ENCODE measurements around the gene IRF7. TPM values are rescaled to one million over a fixed set of nuclear protein-coding genes. Genes with fewer than 3 reads are reported as not detected.

IRF7 gene
- total and polyA plus RNA-seq, 2 of the 4 experiments (the other 2 are of a cell fraction) = 1.6 to 4.5 TPM

DNA sequence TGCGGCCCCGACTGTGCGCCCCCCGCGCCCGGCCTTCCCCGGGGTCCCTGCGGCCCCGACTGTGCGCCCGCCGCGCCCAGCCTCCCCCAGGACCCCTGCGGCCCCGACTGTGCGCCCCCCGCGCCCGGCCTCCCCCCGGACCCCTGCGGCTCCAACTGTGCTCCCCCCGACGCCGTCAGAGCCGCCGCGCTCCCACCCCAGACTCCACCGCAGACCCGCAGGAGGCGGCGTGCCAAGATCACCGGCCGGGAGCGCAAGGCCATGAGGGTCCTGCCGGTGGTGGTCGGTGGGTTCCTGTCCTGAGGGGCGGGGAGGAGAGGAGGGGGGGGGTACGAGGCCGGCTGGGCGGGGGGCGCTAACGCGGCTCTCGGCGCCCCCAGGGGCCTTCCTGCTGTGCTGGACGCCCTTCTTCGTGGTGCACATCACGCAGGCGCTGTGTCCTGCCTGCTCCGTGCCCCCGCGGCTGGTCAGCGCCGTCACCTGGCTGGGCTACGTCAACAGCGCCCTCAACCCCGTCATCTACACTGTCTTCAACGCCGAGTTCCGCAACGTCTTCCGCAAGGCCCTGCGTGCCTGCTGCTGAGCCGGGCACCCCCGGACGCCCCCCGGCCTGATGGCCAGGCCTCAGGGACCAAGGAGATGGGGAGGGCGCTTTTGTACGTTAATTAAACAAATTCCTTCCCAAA, 24.4 kb upstream of the IRF7 start:
- Histone ChIP-seq H2BK20ac (ENCODE audit: low read depth, low read length) (no peak overlapping the region), H3K9ac (ENCODE audit: low read depth, low read length) (no peak overlapping the region), H3K18ac (ENCODE audit: low read depth, low read length) (no peak overlapping the region), H3K4ac (ENCODE audit: low read depth, low read length) (no peak overlapping the region), H3K27ac (ENCODE audit: insufficient read depth, low read length) (no peak overlapping the region), H3K4me2 (ENCODE audit: low read depth, low read length) (no peak overlapping the region), H4K8ac (ENCODE audit: low read depth in 2 of 2, low read length in 2 of 2) (no peak overlapping the region), H2BK15ac (ENCODE audit: low read depth, low read length) (no peak overlapping the region), H2AK9ac (replicated peaks; ENCODE audit: low read depth, low read length, poor library complexity) (no peak overlapping the region), H3K79me1 (ENCODE audit: low read depth in 1 of 2, low read length in 2 of 2) (no peaks in the 10 kb centered on the region), H4K91ac (ENCODE audit: insufficient read depth, low read depth, low read length) (no peak overlapping the region), H3K9me1 (ENCODE audit: insufficient read depth, low read length) (no peaks in the 10 kb centered on the region), H3K4me1 (ENCODE audit: control insufficient read depth, insufficient read depth, low read length) (peaks cover 10% of the 10 kb centered on the region; the same call in 1 of the 2 replicates), H2AFZ (replicated peaks; ENCODE audit: low read length, poor library complexity) (no peak overlapping the region), H2BK120ac (ENCODE audit: low read depth, low read length) (no peak overlapping the region), H3K4me3 (ENCODE audit: insufficient read depth, low read depth, low read length) (no peak overlapping the region), H2BK5ac (ENCODE audit: low read depth, low read length, poor library complexity, severe bottlenecking) (no peak overlapping the region), H2AK5ac (ENCODE audit: low read depth, low read length) (no peak overlapping the region), H3K23ac (ENCODE audit: low read depth, low read length) (no peak overlapping the region), H3K56ac (ENCODE audit: extremely low read depth, insufficient read depth, low read length) (no peak overlapping the region), H3K9me3 (ENCODE audit: control insufficient read depth, insufficient read depth, low read length) (no peaks in the 10 kb centered on the region), H3K36me3 (ENCODE audit: control insufficient read depth, insufficient read depth, low read length) (peaks cover 20% of the 10 kb centered on the region), H4K20me1 (ENCODE audit: insufficient read depth, low read length) (peaks cover 37% of the 10 kb centered on the region), H3K27me3 (ENCODE audit: control insufficient read depth, insufficient read depth, low read length) (peaks cover 16% of the 10 kb centered on the region; the same call in 1 of the 2 replicates), H3K14ac (replicated peaks; ENCODE audit: low read depth, low read length) (no peak overlapping the region), H4K5ac (ENCODE audit: low read depth, low read length) (no peak overlapping the region)
- no CpG with 5 or more reads among the region's 69 CpGs for WGBS, 2 experiments (ENCODE audit: extremely low coverage in 2 of 2, insufficient read length in 1 of 2)
- no peak for TF ChIP-seq USF2 (IDR thresholded peaks at IDR 0.05; ENCODE audit: low read depth, low read length)
- no peak for TF ChIP-seq CEBPB (IDR thresholded peaks at IDR 0.05; ENCODE audit: low read depth, low read length)
- no peak for TF ChIP-seq RAD21 (IDR thresholded peaks at IDR 0.05; ENCODE audit: low read length)
- TF ChIP-seq MAZ (IDR thresholded peaks at IDR 0.05; ENCODE audit: borderline replicate concordance, low read depth, low read length) = no peak
- no peak for TF ChIP-seq POLR2A (IDR thresholded peaks at IDR 0.05; ENCODE audit: low read depth, low read length)
- TF ChIP-seq NFE2L2 (IDR thresholded peaks at IDR 0.05; ENCODE audit: low read depth, low read length) = no peak
- TF ChIP-seq MXI1 (IDR thresholded peaks at IDR 0.05; ENCODE audit: borderline replicate concordance, low read depth, low read length) = no peak
- TF ChIP-seq FOS (IDR thresholded peaks at IDR 0.05; ENCODE audit: low read depth, low read length) = no peak
- no peak for TF ChIP-seq SMC3 (IDR thresholded peaks at IDR 0.05; ENCODE audit: low read depth, low read length)
- TF ChIP-seq CHD1 (IDR thresholded peaks at IDR 0.05; ENCODE audit: low read depth, low read length) = no peak
- TF ChIP-seq RFX5 (IDR thresholded peaks at IDR 0.05; ENCODE audit: low read depth, low read length) = no peak
- in situ Hi-C loops (cut with MboI; ENCODE audit: low sequenced_read_pairs) = no loop called here
- DNase-seq = no peak
- POLR2A ChIA-PET (ENCODE audit: unreplicated experiment) = no interaction called here
- CTCF ChIA-PET = no interaction called here
- dilution Hi-C loops (cut with HindIII; ENCODE audit: low sequenced_read_pairs, unreplicated experiment) = no loop called here
- ATAC-seq (ENCODE audit: low read depth) = no peak
- intact Hi-C loops (cut with micrococcal nuclease) = no loop called here
- no TSS peak for BruUV-seq (replicated peaks)
